ENCODE results near the gene ARFGEF3. TPM values are rescaled to one million over a fixed set of nuclear protein-coding genes. Genes with fewer than 3 reads are reported as not detected.

Gene ARFGEF3
- total and polyA plus RNA-seq, 2 experiments from 2014 or later = 5.8 to 24.6 TPM

GRCh38 chr6:138336221-138336620 is 174.5 kb downstream of the ARFGEF3 start:
- Mint-ChIP-seq H3K27ac (no peak overlapping the region), H3K4me3 (no peak overlapping the region), H3K9me3 (no peaks in the 10 kb centered on the region), H3K27me3 (ENCODE audit: insufficient read depth, low read depth, poor library complexity) (peaks cover 6% of the 10 kb centered on the region), H3K4me1 (peaks cover 33% of the 10 kb centered on the region), H3K36me3 (ENCODE audit: low read depth) (peaks cover 22% of the 10 kb centered on the region)
- TF ChIP-seq ZNF331 (CRISPR knock-in tag; IDR thresholded peaks at IDR 0.05; ENCODE audit: low read depth) (no peak), ZNF114 (CRISPR knock-in tag; IDR thresholded peaks at IDR 0.05) (no peak), ETS1 (IDR thresholded peaks at IDR 0.05) (no peak), CREB1 (CRISPR knock-in tag; IDR thresholded peaks at IDR 0.05; ENCODE audit: low read depth) (peak; percentile 35; the same call in 1 of the 2 replicates)
- Histone ChIP-seq H3F3A (replicated peaks; ENCODE audit: low read depth) (no peaks in the 10 kb centered on the region), H2AFZ (no peak overlapping the region), H4K20me1 (replicated peaks; ENCODE audit: insufficient read depth) (no peaks in the 10 kb centered on the region), H3K4me2 (no peak overlapping the region), H3K9me2 (ENCODE audit: insufficient read depth) (no peaks in the 10 kb centered on the region), H3K27ac (ENCODE audit: low read depth) (no peak overlapping the region), H3K27me3 (ENCODE audit: insufficient read depth) (no peaks in the 10 kb centered on the region), H3K4me1 (ENCODE audit: insufficient read depth) (peaks cover 16% of the 10 kb centered on the region), H3K4me3 (no peak overlapping the region), H3K36me3 (ENCODE audit: insufficient read depth) (peaks cover 4% of the 10 kb centered on the region; the same call in 1 of the 2 replicates), H3K79me2 (replicated peaks; ENCODE audit: insufficient read depth) (no peaks in the 10 kb centered on the region)
- peak; percentile 43 for ATAC-seq
- DNase-seq (ENCODE audit: low spot score) = no peak

- no peak for ATAC-seq
- H3F3A ChIP-seq (replicated peaks; ENCODE audit: low read depth) = no peaks in the 10 kb centered on the region
- Mint-ChIP-seq H3K27ac (no peak overlapping the region), H3K27me3 (ENCODE audit: insufficient read depth, low read depth, poor library complexity) (peaks cover 6% of the 10 kb centered on the region), H3K4me3 (no peak overlapping the region), H3K4me1 (peaks cover 26% of the 10 kb centered on the region), H3K36me3 (ENCODE audit: low read depth) (peaks cover 22% of the 10 kb centered on the region), H3K9me3 (no peaks in the 10 kb centered on the region)
- H3K27ac ChIP-seq (ENCODE audit: low read depth) = no peak overlapping the region
- H3K4me1 ChIP-seq (ENCODE audit: insufficient read depth) = peaks cover 11% of the 10 kb centered on the region
- no peaks in the 10 kb centered on the region for H3K9me2 ChIP-seq (ENCODE audit: insufficient read depth)
- H3K27me3 ChIP-seq (ENCODE audit: insufficient read depth) = no peaks in the 10 kb centered on the region
- H3K4me2 ChIP-seq = no peak overlapping the region
- H3K36me3 ChIP-seq (ENCODE audit: insufficient read depth) = peaks cover 4% of the 10 kb centered on the region; the same call in 1 of the 2 replicates
- H3K4me3 ChIP-seq = no peak overlapping the region
- DNase-seq (ENCODE audit: low spot score) = no peak
- H3K79me2 ChIP-seq (replicated peaks; ENCODE audit: insufficient read depth) = no peaks in the 10 kb centered on the region
- no peak overlapping the region for H2AFZ ChIP-seq
- no peaks in the 10 kb centered on the region for H4K20me1 ChIP-seq (replicated peaks; ENCODE audit: insufficient read depth)
- TF ChIP-seq STAT1 (IDR thresholded peaks at IDR 0.05; ENCODE audit: unreplicated experiment) = no peak
- TF ChIP-seq, protein P1, sequence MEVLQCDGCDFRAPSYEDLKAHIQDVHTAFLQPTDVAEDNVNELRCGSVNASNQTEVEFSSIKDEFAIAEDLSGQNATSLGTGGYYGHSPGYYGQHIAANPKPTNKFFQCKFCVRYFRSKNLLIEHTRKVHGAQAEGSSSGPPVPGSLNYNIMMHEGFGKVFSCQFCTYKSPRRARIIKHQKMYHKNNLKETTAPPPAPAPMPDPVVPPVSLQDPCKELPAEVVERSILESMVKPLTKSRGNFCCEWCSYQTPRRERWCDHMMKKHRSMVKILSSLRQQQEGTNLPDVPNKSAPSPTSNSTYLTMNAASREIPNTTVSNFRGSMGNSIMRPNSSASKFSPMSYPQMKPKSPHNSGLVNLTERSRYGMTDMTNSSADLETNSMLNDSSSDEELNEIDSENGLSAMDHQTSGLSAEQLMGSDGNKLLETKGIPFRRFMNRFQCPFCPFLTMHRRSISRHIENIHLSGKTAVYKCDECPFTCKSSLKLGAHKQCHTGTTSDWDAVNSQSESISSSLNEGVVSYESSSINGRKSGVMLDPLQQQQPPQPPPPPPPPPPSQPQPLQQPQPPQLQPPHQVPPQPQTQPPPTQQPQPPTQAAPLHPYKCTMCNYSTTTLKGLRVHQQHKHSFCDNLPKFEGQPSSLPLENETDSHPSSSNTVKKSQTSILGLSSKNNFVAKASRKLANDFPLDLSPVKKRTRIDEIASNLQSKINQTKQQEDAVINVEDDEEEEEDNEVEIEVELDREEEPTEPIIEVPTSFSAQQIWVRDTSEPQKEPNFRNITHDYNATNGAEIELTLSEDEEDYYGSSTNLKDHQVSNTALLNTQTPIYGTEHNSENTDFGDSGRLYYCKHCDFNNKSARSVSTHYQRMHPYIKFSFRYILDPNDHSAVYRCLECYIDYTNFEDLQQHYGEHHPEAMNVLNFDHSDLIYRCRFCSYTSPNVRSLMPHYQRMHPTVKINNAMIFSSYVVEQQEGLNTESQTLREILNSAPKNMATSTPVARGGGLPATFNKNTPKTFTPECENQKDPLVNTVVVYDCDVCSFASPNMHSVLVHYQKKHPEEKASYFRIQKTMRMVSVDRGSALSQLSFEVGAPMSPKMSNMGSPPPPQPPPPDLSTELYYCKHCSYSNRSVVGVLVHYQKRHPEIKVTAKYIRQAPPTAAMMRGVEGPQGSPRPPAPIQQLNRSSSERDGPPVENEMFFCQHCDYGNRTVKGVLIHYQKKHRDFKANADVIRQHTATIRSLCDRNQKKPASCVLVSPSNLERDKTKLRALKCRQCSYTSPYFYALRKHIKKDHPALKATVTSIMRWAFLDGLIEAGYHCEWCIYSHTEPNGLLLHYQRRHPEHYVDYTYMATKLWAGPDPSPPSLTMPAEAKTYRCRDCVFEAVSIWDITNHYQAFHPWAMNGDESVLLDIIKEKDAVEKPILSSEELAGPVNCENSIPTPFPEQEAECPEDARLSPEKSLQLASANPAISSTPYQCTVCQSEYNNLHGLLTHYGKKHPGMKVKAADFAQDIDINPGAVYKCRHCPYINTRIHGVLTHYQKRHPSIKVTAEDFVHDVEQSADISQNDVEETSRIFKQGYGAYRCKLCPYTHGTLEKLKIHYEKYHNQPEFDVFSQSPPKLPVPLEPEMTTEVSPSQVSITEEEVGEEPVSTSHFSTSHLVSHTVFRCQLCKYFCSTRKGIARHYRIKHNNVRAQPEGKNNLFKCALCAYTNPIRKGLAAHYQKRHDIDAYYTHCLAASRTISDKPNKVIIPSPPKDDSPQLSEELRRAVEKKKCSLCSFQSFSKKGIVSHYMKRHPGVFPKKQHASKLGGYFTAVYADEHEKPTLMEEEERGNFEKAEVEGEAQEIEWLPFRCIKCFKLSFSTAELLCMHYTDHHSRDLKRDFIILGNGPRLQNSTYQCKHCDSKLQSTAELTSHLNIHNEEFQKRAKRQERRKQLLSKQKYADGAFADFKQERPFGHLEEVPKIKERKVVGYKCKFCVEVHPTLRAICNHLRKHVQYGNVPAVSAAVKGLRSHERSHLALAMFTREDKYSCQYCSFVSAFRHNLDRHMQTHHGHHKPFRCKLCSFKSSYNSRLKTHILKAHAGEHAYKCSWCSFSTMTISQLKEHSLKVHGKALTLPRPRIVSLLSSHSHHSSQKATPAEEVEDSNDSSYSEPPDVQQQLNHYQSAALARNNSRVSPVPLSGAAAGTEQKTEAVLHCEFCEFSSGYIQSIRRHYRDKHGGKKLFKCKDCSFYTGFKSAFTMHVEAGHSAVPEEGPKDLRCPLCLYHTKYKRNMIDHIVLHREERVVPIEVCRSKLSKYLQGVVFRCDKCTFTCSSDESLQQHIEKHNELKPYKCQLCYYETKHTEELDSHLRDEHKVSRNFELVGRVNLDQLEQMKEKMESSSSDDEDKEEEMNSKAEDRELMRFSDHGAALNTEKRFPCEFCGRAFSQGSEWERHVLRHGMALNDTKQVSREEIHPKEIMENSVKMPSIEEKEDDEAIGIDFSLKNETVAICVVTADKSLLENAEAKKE (CRISPR knock-in tag; IDR thresholded peaks at IDR 0.05) = no peak
- no peak for TF ChIP-seq REST (IDR thresholded peaks at IDR 0.05; ENCODE audit: unreplicated experiment)
- no peak for TF ChIP-seq CREB1 (CRISPR knock-in tag; IDR thresholded peaks at IDR 0.05; ENCODE audit: low read depth)
- no peak for TF ChIP-seq ETS1 (IDR thresholded peaks at IDR 0.05)
- no peak for TF ChIP-seq EZH2 (IDR thresholded peaks at IDR 0.05; ENCODE audit: low read depth, unreplicated experiment)
- TF ChIP-seq EZH2phosphoT487 (IDR thresholded peaks at IDR 0.05; ENCODE audit: unreplicated experiment) = no peak
Observed at GRCh38 chr6:138337076-138337475, 175.3 kb downstream of the ARFGEF3 start.
